GM12878 (cell line): ENCODE results near the gene VPS45. TPM values are rescaled to one million over a fixed set of nuclear protein-coding genes. Genes with fewer than 3 reads are reported as not detected.
"Not testable (repeated sequence)": the region's sequence is repeated elsewhere in the genome, so short reads cannot be mapped to it uniquely, and the experiment has no call there.

ENCODE experiments used
- ATAC-seq: fragments of 200-7000 bp; cut with Tn5 transposase; 3 replicates; pipeline ENCODE4 v1.9.1; 2020; ENCODE audit warnings: mild to moderate bottlenecking, moderate library complexity
- BruUV-seq: library from RNA; stranded (reverse); fragments of 400-500 nt; replicated peaks from 2 replicates; lab custom pipeline; 2021; lab: Mats Ljungman, UMichigan
- CTCF ChIA-PET: fragments of 300-600 bp; sonication (Branson Sonifier 250); formaldehyde crosslinking; extraction: SDS; loops from one replicate; lab custom pipeline; 2021; ENCODE audit warnings: inconsistent platforms; lab: Yijun Ruan, JAX
- POLR2A ChIA-PET: fragments of 350-600 bp; formaldehyde crosslinking; extraction: SDS; loops from one replicate; lab custom pipeline; 2021; ENCODE audit warnings: inconsistent platforms; lab: Charles Lee
- RAD21 ChIA-PET: fragments of 300-600 bp; sonication (Branson Sonifier 250); formaldehyde crosslinking; loops from one replicate; lab custom pipeline; 2023; ENCODE audit warnings: antibody characterized with exemption; ENCODE audit not compliant: unreplicated experiment; lab: Charles Lee
- SMC1A ChIA-PET: fragments of 300-600 bp; sonication (Branson Sonifier 250); formaldehyde crosslinking; loops from one replicate; lab custom pipeline; 2023; ENCODE audit not compliant: unreplicated experiment, uncharacterized antibody; lab: Charles Lee
- DNase-seq: peaks from one replicate; pipeline ENCODE4 v3.0.0-alpha.2; 2011; ENCODE audit warnings: low read depth, low spot score
- FAIRE-seq: peaks from 3 replicates; lab custom pipeline; 2011; peaks lifted over from hg19 to GRCh38; lab: Jason Lieb, UNC
- H2AFZ ChIP-seq: 2 replicates; pipeline ENCODE4 v1.6.0; 2011; ENCODE audit warnings: low read depth, low read length, control low read depth; ENCODE audit not compliant: control insufficient read depth
- H3K27ac ChIP-seq: 2 replicates; pipeline ENCODE4 v1.5.1; 2011; ENCODE audit warnings: control low read depth; ENCODE audit not compliant: control insufficient read depth, insufficient read depth
- H3K27me3 ChIP-seq, 2 experiments: replicated peaks in 1 of 2; 2 replicates each; pipeline versions ENCODE4 v1.6.0 to v1.6.1; 2011; ENCODE audit warnings: low read length in 1 of 2; ENCODE audit not compliant: control insufficient read depth in 2 of 2, insufficient read depth in 2 of 2
- H3K36me3 ChIP-seq, 2 experiments: 2 replicates each; pipeline ENCODE4 v1.5.1; 2011; ENCODE audit warnings: low read length in 1 of 2; ENCODE audit not compliant: control insufficient read depth in 2 of 2, insufficient read depth in 2 of 2
- H3K4me1 ChIP-seq: 2 replicates; pipeline ENCODE4 v1.6.1; 2011; ENCODE audit warnings: mild to moderate bottlenecking, low read length, moderate library complexity, mixed read lengths; ENCODE audit not compliant: control insufficient read depth, insufficient read depth
- H3K4me2 ChIP-seq: 2 replicates; pipeline ENCODE4 v1.6.0; 2011; ENCODE audit warnings: control low read depth; ENCODE audit not compliant: control insufficient read depth, insufficient read depth
- H3K4me3 ChIP-seq: fragments of 200-600 bp; sonication (generic); 2 replicates; pipeline ENCODE4 v1.5.1; 2016
- H3K79me2 ChIP-seq: 2 replicates; pipeline ENCODE4 v1.6.0; 2011; ENCODE audit warnings: low read length; ENCODE audit not compliant: control insufficient read depth, insufficient read depth
- H3K9ac ChIP-seq: 2 replicates; pipeline ENCODE4 v1.8.0; 2011; ENCODE audit warnings: low read length, control low read depth, mixed read lengths; ENCODE audit not compliant: control insufficient read depth, insufficient read depth
- H3K9me3 ChIP-seq: replicated peaks from 3 replicates; pipeline ENCODE4 v1.5.1; 2011; ENCODE audit warnings: mild to moderate bottlenecking, low read length; ENCODE audit not compliant: control insufficient read depth, insufficient read depth
- H4K20me1 ChIP-seq: 2 replicates; pipeline ENCODE4 v1.6.0; 2011; ENCODE audit not compliant: control insufficient read depth, insufficient read depth
- PBX3 ChIP-seq: IDR thresholded peaks from 2 replicates; pipeline ENCODE4 v1.6.1; 2011; ENCODE audit warnings: mild to moderate bottlenecking, low read depth, low read length, moderate library complexity; ENCODE audit not compliant: insufficient replicate concordance
- WGBS: methylation state at CpG from one replicate; pipeline ENCODE4 v1.1.6; 2016; ENCODE audit warnings: low lambda C conversion rate; ENCODE audit not compliant: insufficient replicate concordance, insufficient coverage; ENCODE audit errors: missing lambda C conversion rate; 5-methylcytosine and 5-hydroxymethylcytosine counted together
- in situ Hi-C: fragments of 300-500 bp; cut with MboI; formaldehyde crosslinking; loops from 9 replicates; pipeline ENCODE4 v1.14.3; 2018; ENCODE audit warnings: mixed read lengths
- intact Hi-C: fragments of 100-400 bp; cut with micrococcal nuclease; formaldehyde crosslinking; loops from one replicate; pipeline ENCODE4 v1.14.2; 2022; ENCODE audit not compliant: unreplicated experiment
- polyA plus RNA-seq, 11 experiments: library from polyadenylated mRNA; depleted of rRNA in 4 of 11; unstranded in 6 of 11; stranded (reverse) in 5 of 11; fragments of >200 nt; fragmentation: Nextera tagmentation in 4 of 11; fragmentation: Illumina TruSeq in 1 of 11; extraction: Ambion mirVana in 4 of 11; extraction: Trizol in 1 of 11; gene quantifications; 1 replicate in 1 of 11; 2 replicates in 10 of 11; pipeline versions ENCODE4 v1.2.1 to v1.2.3, GENCODE V29; 2011 to 2016; ENCODE audit warnings: inconsistent platforms in 2 of 11, missing spikeins in 2 of 11, low read depth in 1 of 11
- total RNA-seq, 4 experiments: library from RNA; depleted of rRNA in 3 of 4; stranded (reverse); fragments of >200 nt in 3 of 4; fragmentation: Illumina TruSeq in 1 of 4; extraction: Trizol in 1 of 4; gene quantifications; 2 replicates each; pipeline versions ENCODE4 v1.2.1 to v1.2.3, GENCODE V29; 2013 to 2021

Gene VPS45
- total and polyA plus RNA-seq, 10 of the 15 experiments (the other 5 are each of a cell fraction or from before 2014, with no cell fraction given): 24.4 to 48.7 (median 34.5) TPM

GRCh38 chr1:150135400-150135799 lies 67.8 kb downstream of the VPS45 start:
- intact Hi-C loops, DNase-seq, FAIRE-seq, POLR2A ChIA-PET, H3K27ac ChIP-seq, H3K9me3 ChIP-seq, H3K27me3 ChIP-seq, in situ Hi-C loops, H3K36me3 ChIP-seq, ATAC-seq, H3K4me3 ChIP-seq, SMC1A ChIA-PET, H3K79me2 ChIP-seq, H3K4me2 ChIP-seq, RAD21 ChIA-PET, BruUV-seq, H2AFZ ChIP-seq, H3K4me1 ChIP-seq, H4K20me1 ChIP-seq, H3K9ac ChIP-seq: not testable (repeated sequence)
- CTCF ChIA-PET: interaction anchor here (1.7 kb wide), 2 partner anchors 26 to 52 kb away, joined by 3 to 7 read pairs; no protein-coding TSS in a partner anchor
- 97% methylated on average over 6 of the region's 6 CpGs for WGBS

- Histone ChIP-seq H3K4me1 (peaks cover 8% of the 10 kb centered on the region; the same call in 1 of the 2 replicates), H3K36me3 (no peaks in the 10 kb centered on the region), H4K20me1 (no peaks in the 10 kb centered on the region), H3K9me3 (no peaks in the 10 kb centered on the region), H3K27ac (no peak overlapping the region), H2AFZ (no peak overlapping the region), H3K79me2 (no peaks in the 10 kb centered on the region), H3K4me3 (no peak overlapping the region), H3K9ac (no peak overlapping the region), H3K4me2 (no peak overlapping the region), H3K27me3 (no peaks in the 10 kb centered on the region)
- POLR2A ChIA-PET: interaction anchor here (0.6 kb wide), 1 partner anchor 14 kb away, joined by 3 read pairs; no protein-coding TSS in a partner anchor
- in situ Hi-C loops: no loop called here
- no peak for DNase-seq
- SMC1A ChIA-PET: no interaction called here
- no peak; the same call in 2 of the 3 replicates for ATAC-seq
- intact Hi-C loops: no loop called here
- TF ChIP-seq PBX3: no peak
- FAIRE-seq: no peak
- RAD21 ChIA-PET: no interaction called here
- BruUV-seq: no TSS peak
- CTCF ChIA-PET: interaction anchor here (0.6 to 1.3 kb wide), 3 partner anchors 44 to 104 kb away, joined by 3 to 5 read pairs (median 3); no protein-coding TSS in a partner anchor
- 38% methylated on average over 5 of the region's 5 CpGs for WGBS
These were observed 70.5 kb downstream of the VPS45 start for GRCh38 chr1:150138044-150138443.
